ENCODE measurements around the gene SAFB.

GRCh38 chr19:5674714-5675113 is 51.8 kb downstream of the SAFB start:
- TF ChIP-seq CTCF (conservative IDR thresholded peaks at IDR 0.05; ENCODE audit: low read length) (no peak), EZH2phosphoT487 (IDR thresholded peaks at IDR 0.05; ENCODE audit: borderline replicate concordance, low read depth, low read length) (no peak)

Measured in OCI-LY7 (cell line).